GM19468 (cell line): ENCODE data around the gene KLHL3.

Experiments
- ATAC-seq: cut with Tn5 transposase; IDR thresholded peaks from one replicate; pipeline ENCODE4 v1.9.1; 2021; ENCODE audit warnings: mild to moderate bottlenecking, moderate library complexity, moderate number of reproducible peaks; ENCODE audit not compliant: unreplicated experiment; ENCODE audit errors: extremely low read depth

KLHL3 gene

GRCh38 chr5:137747848-137748247 lies 12.0 kb upstream of the KLHL3 start:
- no peak for ATAC-seq

- ATAC-seq: no peak
Observed at GRCh38 chr5:137743031-137743640, 7.2 kb upstream of the KLHL3 start.

DNA sequence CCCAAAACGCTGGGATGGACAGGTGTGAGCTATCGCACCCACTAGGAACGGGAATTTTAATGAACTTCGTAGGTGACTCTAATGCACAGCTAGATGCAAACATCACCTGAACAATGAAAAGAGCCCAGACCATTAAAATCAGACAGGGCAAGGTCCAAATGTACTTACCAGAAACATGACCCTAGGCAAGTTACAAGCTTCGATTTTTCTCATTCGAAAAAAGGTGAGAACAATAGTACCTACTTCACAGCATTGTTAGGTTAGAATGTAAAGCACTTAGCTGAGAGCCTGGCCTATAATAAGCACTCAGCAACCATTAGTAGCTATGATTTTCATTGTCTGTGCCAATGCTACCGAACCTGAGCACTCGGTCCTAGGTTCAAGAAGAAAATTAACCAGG lies 5.8 kb upstream of the KLHL3 start:
- no peak for ATAC-seq

- ATAC-seq: no peak
Observed at GRCh38 chr5:137739737-137740136, 3.8 kb upstream of the KLHL3 start.

GRCh38 chr5:137738947-137739346 lies 3.1 kb upstream of the KLHL3 start:
- no peak for ATAC-seq

DNA sequence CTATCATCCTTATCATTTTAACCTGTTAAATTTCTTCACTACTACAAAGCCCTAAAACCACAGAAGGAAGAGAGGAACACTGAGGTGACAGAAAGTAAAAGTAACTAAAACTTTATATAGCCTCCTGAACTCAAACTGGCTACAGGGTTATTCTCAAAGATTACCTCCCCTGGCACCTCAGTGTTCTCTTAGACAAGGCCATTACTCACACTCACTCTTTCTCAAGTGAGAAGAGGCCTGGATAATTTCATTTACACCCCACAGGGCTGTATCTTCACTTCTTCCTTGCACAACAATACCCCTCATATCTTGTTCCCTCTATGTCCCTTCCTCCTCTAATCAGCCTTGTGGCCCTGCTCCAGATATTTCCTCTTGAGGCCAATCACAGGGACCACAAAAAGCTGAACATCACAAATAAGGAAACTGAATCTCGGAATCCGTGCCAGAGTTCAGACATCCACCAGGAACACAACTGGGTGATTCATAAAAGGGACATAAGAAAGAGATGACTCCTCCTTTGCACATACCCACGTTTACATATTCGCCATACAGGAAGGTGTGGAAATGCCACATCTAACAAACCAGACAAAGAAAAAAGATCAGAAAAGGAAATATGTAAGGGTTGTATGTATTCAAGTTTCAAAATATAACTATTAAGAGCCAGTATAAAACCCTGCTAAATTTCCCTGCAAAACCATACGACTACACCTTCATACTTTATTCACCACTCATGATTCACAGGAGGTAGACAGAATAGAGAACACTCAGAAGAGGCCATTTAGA lies 1.7 kb upstream of the KLHL3 start:
- ATAC-seq: no peak

- no peak for ATAC-seq
Observed at GRCh38 chr5:137736496-137736895, 607 bp upstream of the KLHL3 start.

DNA sequence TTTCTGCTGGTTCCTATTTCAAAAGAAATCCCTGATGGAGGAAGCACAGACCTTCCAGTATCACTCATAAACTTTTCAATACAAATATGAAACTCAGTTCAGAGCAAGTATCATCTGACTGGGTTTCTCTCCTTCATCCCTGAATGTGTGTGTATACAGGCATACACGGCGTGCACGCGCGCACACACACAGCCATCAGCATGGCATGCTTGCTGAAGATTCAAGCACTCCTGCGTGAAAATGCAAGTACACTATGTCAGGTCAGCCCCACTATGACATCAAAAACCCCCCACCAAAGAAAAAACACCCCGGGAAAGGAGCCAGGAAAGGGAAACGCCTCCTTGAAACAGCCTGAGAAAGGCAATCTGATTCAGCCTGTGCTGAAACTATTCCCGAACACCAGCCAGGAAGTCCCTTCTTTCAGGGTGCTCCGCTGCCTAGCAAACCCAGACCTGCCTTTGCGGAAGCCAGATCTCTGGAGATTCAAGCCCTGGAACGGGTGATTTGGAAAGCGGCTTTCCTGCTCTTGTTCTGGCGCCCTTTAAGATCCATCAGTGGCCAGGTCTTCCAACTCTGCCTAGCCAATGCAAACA lies 831 bp downstream of the KLHL3 start:
- ATAC-seq: no peak

GRCh38 chr5:137734331-137734730 lies 1.6 kb downstream of the KLHL3 start:
- ATAC-seq: no peak

DNA sequence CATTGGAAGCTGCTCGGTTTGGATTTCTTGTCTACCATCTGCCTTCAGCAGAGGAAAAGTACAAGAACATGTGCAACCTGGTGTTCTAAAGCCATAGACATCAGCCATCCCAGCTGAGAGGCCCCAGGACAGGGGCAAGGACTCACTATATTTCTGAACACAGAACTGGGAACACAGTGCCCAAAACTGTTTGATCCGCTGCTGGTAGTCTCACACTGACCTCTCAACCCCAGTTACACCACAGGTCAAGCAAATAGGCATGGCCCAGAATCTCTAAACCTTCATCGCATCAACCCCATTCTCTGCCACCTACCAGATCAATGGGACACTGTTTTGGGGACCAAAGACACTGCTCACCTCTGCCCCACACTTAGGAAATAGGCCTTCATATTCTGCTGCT lies 2.0 kb downstream of the KLHL3 start:
- no peak for ATAC-seq

GRCh38 chr5:137733006-137733405 lies 2.9 kb downstream of the KLHL3 start:
- no peak for ATAC-seq

GRCh38 chr5:137731176-137731575 lies 4.7 kb downstream of the KLHL3 start:
- no peak for ATAC-seq

GRCh38 chr5:137730336-137730735 lies 5.6 kb downstream of the KLHL3 start:
- no peak for ATAC-seq

- no peak for ATAC-seq
Observed at GRCh38 chr5:137728048-137728447, 7.8 kb downstream of the KLHL3 start.

GRCh38 chr5:137727623-137728022 lies 8.3 kb downstream of the KLHL3 start:
- ATAC-seq: no peak

DNA sequence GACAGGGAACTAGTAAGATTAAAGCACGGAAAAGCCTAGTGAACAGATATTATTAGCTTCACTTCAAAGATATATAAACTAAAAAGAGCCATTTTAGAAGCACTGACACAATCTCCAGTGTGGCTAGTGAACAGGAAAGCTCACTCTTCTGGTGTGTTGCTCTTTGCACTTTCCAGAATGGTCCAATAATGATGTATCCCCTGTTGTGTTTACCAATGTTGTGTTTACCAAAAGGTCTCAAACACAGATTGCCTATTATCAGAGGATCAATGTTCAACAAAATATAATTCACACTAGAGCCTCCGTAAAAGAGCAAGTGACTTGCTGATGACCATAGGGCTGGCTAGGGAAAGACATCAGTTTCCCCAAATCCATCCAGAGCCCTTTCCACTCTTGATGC lies 11.6 kb downstream of the KLHL3 start:
- ATAC-seq: no peak

DNA sequence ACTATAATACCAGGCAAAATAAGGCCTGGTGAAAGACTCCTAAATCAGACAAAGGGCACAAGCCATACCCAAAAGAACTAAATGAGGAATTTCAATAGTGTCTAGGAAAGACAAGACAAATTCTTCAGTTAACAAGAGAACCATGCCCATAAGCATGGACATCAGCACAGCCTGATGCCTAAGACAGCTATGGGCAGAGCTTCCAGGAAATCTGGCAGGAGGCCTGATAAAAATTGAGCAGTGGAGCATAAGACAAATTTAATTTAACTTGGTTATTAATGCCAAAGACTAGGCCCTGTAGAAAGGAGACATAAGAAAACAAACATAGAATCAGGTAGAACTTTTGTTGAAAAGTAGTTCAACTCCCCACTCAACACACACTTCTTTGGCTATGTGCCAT lies 17.3 kb downstream of the KLHL3 start:
- no peak for ATAC-seq

DNA sequence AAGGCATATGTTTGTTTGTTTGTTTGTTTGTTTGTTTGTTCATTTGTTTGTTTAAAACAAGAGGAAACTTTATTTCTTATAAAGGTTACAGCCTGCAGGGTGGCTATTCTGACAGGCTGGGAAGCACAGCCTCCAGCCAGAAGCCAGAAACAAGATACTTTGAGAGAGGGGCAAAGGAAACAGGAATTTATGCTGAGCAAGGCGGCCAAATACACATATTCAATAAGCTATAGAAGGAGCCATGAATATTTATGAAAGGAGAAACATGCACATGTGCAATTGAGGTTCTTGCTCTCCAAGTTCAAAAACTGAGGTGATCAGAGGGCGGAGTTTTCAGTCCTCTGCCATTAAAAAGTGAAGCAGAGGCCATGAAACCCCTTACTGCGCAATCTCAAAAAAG lies 19.6 kb downstream of the KLHL3 start:
- no peak for ATAC-seq

DNA sequence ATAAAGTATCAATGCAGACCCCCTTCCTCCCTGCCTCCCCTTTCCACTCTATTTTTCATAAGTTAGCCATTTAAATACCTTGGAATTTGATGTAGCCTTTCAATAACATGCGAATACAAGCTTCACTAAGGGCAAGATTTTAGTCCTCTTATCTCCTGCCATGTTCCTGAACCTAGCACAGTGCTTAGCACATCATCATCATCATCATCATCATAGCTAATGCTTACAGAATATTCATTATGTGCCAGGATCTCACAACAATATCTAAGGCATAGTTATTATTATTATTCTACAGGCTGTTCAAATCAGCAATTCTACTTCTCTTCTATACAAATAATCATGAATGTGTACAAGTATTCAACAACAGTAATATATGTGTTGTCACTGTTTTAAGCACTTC lies 20.4 kb downstream of the KLHL3 start:
- no peak for ATAC-seq

GRCh38 chr5:137714946-137715345 lies 20.9 kb downstream of the KLHL3 start:
- ATAC-seq: no peak

DNA sequence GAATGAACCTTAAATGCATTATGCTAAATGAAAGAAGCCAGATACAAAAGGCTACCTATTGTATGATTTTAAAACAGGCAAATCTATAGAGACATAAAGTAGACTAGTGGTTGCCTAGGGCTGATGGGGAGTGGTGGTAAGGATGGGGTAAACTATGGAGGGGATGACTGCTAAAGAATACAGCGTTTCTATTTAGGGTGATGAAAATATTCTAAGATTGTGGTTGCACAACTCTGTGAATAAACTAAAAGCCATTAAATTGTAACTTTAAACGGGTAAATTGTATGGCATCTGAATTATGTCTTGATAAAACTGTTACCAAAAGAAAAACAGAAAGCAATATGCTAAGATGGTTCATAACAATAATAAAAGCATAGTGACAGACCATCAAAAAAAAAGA lies 21.4 kb downstream of the KLHL3 start:
- no peak for ATAC-seq
